Central memory CD4-positive, alpha-beta T cell (primary cell): Measurements from ENCODE around the gene CCDC177.
"Not testable (repeated sequence)": the region's sequence is repeated elsewhere in the genome, so short reads cannot be mapped to it uniquely, and the experiment has no call there.

ENCODE experiments used
- DNase-seq: peaks from one replicate; pipeline ENCODE4 v3.0.0; 2022

CCDC177 gene

GRCh38 chr14:69599431-69599830 is 24.8 kb upstream of the CCDC177 start:
- DNase-seq = not testable (repeated sequence)

GRCh38 chr14:69595336-69595735 is 20.7 kb upstream of the CCDC177 start:
- DNase-seq = no peak

- DNase-seq = no peak
Observed at GRCh38 chr14:69594846-69595245, 20.2 kb upstream of the CCDC177 start.

- DNase-seq = no peak
Observed at GRCh38 chr14:69593018-69593677, 18.5 kb upstream of the CCDC177 start.

GRCh38 chr14:69591317-69591716 is 16.6 kb upstream of the CCDC177 start:
- no peak for DNase-seq

- no peak for DNase-seq
Observed at GRCh38 chr14:69587389-69587788, 12.7 kb upstream of the CCDC177 start.

GRCh38 chr14:69586404-69586803 is 11.7 kb upstream of the CCDC177 start:
- DNase-seq = no peak

GRCh38 chr14:69584389-69584788 is 9.7 kb upstream of the CCDC177 start:
- DNase-seq = no peak

GRCh38 chr14:69582829-69583228 is 8.2 kb upstream of the CCDC177 start:
- no peak for DNase-seq

GRCh38 chr14:69582212-69582611 is 7.5 kb upstream of the CCDC177 start:
- DNase-seq = no peak

- DNase-seq = no peak
Observed at GRCh38 chr14:69581316-69581935, 6.8 kb upstream of the CCDC177 start.

GRCh38 chr14:69580009-69580577 is 5.4 kb upstream of the CCDC177 start:
- DNase-seq = no peak

GRCh38 chr14:69579476-69579875 is 4.8 kb upstream of the CCDC177 start:
- DNase-seq = no peak

- DNase-seq = no peak
Observed at GRCh38 chr14:69574954-69575295, 254 bp upstream of the CCDC177 start.

GRCh38 chr14:69573831-69574262 is 824 bp downstream of the CCDC177 start:
- DNase-seq = no peak

- DNase-seq = no peak
Observed at GRCh38 chr14:69573205-69573830, 1.4 kb downstream of the CCDC177 start.

GRCh38 chr14:69572841-69573135 is 1.9 kb downstream of the CCDC177 start:
- no peak for DNase-seq

- DNase-seq = no peak
Observed at GRCh38 chr14:69572030-69572840, 2.4 kb downstream of the CCDC177 start.

GRCh38 chr14:69571449-69572029 is 3.1 kb downstream of the CCDC177 start:
- no peak for DNase-seq

- DNase-seq = no peak
Observed at GRCh38 chr14:69570836-69571330, 3.8 kb downstream of the CCDC177 start.

GRCh38 chr14:69569859-69570258 is 4.8 kb downstream of the CCDC177 start:
- no peak for DNase-seq

- no peak for DNase-seq
Observed at GRCh38 chr14:69567563-69567962, 7.1 kb downstream of the CCDC177 start.

GRCh38 chr14:69561893-69562292 is 12.8 kb downstream of the CCDC177 start:
- DNase-seq = no peak
